Stimulated activated CD8-positive, alpha-beta memory T cell treated with anti-CD3 and anti-CD28 coated beads, Interleukin-12 subunit alpha, Interleukin-12 subunit beta, amount 100 ng/mL, for 4 hours (primary cell): Measurements from ENCODE around the gene HOXD10.

Experiments used
- DNase-seq: peaks from one replicate; pipeline ENCODE4 v3.0.0-alpha.2; 2020; ENCODE audit warnings: low read depth

Gene HOXD10

DNA sequence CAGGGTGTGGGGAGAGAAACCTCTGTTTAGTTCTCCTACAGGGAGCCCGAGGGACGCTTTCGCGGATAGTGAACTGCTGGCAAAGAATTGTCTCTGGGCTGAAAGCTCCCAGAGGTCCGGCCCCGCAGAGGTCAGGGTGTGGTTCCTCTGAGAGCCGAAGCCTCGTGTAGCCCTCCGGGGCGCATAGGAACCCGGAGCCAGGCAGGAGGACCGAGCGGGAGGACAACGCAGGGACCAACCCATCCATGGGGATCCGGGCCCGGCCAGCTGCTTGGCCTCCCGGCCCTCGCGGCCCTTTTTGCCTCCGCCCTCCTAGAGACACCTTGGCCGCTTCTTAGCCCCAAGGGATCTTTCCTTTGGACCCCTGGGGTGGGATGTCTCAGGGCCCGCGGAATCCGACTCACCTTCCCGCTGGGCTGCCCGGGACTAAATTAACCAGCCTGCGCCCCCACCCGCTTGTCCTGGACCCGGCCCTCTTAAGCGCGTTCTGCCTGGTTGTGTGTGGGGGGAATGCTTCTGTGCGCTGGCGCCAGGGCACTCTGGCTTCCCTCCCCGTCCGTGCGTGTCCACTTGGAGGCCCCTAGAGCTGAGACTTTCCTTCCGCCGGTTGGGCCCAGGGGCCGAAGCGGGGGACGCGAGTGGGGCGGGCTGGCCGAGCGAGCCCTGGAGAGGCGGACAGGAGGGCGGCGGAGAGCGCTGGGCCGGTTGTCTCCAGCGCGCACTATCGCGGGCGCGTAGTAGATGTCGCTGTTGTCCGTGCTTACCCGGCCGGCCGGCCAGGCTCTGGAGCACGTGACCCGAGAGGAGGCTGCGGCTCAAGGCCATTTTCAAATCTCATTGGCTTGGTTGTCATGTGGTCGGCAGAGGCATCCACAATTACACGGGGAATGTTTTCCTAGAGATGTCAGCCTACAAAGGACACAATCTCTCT, at the start of gene HOXD10:
Gene HOXD10 (plus strand): TSS at position 896 of the 931 bp plus-strand sequence. CDS start 56 bp downstream, outside the sequence.
- DNase-seq, result no peak

DNA sequence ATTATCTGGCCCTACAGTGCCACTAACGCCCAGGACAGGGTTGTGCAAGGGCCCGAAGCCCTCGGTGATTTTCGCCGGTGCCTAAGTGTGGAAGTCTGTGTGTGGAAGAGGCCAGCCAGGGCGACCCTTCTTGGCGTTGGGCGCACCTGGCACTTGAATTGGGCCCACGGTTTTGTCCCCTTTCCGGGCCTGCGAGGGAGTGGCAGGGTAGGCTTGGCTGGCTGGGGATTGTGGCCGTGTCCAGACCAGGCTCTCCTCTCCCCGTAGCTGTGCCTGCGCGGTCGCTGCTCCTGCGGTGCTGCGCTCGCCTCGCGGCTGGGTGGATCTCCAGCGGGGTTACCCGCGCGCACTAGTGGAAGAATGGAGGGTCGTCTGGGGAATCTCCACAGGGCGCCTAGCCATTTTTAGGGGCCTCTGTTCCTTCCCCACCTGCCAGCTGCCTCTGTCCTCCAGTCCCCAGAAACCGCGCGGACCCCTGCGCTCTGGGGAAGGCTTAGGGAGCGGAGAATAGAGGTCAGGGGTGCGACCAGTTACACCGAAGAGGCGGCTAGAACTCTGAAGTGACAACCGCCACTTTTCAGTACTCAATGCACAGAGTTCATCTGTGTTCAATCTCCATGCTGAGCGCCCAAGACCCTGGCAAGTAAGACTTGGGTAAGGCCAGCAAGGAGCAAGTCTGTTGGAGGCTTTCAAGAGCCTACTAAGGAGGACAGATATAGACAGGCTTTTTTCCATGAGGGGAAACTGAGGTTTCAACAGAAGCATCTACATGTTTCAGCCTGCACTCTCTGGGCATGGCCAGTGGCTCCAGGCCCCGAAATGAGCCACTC, 48.8 kb upstream of the HOXD10 start:
- no peak for DNase-seq

- DNase-seq, result no peak
Measured at GRCh38 chr2:176068419-176068832, 48.2 kb upstream of the HOXD10 start.

DNA sequence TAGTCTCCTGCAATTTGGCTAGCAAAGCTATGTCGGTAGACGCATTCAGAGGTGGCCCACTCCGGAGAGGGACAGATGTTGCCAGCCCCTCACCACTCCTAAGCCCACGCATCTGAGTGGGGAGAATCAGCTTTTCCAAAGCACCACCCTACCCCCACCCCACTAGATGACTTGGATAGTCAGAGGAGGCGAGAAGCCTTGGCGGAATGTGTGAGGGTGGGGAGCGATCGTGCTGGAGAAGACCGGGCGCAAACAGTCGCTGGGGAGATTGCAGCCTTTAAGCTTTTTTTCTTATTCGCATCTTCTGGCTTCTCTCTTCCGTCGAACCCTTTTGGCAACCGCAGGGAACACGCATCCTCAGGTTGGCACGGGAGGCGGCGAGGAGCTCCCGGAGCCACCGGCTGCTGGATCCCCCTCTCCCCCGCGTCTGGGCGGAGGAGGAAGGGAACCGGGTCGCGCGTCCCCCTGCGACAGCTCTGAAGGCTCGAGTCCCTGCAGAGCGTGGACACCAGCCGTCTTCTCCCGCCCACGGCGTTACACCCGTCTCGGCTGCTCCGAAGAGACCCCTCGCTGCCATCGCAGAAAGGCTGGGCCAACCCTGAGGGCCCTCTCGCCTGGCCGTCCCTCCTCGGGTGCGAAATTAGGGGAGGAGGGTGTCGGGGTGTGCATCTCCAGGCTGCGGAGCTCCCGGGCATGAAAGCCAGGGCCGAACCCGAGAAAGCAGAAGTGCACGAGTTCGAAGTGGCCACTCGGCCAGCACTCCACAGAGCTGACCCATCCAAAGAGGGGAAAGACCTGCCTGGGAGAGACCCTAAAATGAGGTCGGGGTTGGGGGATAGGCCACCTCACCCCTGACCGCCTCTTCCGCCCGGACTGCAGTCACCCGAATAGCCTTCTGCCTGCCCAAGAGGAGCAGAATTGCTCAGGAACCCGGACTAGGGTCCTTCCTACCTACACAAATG, 45.0 kb upstream of the HOXD10 start:
- DNase-seq, result no peak

- DNase-seq, result no peak
Measured at GRCh38 chr2:176072292-176072669, 44.3 kb upstream of the HOXD10 start.

- DNase-seq, result no peak
Measured at GRCh38 chr2:176072951-176073904, 43.4 kb upstream of the HOXD10 start.

GRCh38 chr2:176074919-176075425, 41.6 kb upstream of the HOXD10 start:
- DNase-seq, result no peak

DNA sequence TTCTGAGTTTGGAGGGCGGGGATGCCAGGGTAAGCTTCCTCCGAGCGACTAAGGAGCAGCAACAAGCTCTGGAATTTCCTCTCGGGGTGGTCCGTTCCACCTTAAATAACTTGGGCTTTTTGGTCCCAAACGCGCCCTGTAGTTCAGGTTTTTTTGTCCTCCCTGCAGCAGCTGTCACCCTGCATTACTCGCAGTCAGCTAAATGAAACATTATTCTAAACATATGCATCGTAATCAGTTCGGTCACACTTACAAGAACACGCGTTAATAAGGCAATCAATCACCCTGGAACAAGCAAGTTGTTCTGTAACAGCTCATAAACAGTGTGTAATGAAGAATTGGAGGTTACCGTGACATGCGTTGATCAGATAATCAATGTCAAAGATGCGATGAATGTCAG, 41.1 kb upstream of the HOXD10 start:
- DNase-seq, result no peak

GRCh38 chr2:176076063-176076462, 40.5 kb upstream of the HOXD10 start:
- DNase-seq, result no peak

GRCh38 chr2:176076796-176077195, 39.8 kb upstream of the HOXD10 start:
- no peak for DNase-seq

GRCh38 chr2:176078541-176079284, 37.9 kb upstream of the HOXD10 start:
- DNase-seq, result no peak

DNA sequence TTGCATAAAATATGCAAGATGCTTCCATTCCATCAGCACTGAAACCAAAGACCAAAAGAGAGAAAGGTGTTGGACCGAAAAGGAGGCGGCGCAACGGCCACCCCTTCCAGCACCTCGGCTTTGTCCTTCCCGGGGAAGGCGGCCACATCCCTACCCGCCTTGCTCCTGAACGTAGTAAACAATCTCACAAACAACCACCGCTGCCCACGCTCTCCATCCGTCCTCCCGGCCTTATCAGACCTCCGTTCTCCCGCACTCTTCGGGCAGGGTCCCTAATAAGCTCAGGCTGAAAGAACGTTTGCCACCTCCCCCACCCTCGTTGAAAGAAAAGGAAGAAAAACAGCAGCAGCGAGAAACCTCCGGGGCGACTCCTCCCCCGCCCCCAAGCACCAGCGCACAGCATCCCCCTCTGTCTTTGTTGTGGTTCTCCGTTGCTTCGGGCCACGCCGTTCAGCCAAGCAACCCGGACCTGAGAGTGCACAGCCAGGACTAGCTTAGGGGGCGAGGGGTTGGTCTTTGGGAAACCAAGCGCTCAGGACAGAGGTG, 37.2 kb upstream of the HOXD10 start:
- no peak for DNase-seq

DNA sequence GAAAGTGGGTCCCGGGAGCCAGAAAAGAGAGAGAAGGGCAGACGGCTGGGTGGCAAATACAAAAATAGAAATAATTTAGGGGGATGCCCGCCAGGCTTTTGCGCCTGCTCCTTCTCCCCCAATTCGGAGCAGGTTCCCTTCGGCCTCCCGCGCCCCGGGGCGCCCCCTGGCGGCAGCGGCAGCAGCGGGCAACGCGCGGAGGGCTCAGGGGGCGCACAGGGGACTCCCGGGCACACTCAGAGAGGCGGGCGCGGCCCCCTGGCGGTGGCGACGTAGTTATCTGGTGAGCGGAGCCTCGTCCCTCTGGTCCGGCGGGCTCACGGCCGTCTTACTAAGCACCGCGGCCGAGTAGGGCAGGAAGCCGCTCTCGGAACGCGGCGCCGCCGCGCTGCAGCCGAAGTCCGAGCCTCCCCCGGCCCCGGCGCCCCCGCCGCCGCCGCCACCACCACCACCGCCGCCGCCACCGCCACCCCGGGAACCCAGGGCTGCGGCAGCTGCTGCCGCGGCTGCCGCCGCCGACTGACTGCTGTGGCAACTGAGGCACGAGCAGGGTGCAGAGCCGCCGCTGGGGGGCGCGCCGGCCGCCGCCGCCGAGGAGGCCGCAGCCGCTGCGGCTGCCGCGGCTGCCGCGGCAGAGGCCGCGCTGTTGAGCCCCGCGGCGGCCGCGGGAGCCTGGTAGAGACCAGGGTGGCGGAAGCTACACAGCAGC, 36.6 kb upstream of the HOXD10 start:
- DNase-seq, result no peak

DNA sequence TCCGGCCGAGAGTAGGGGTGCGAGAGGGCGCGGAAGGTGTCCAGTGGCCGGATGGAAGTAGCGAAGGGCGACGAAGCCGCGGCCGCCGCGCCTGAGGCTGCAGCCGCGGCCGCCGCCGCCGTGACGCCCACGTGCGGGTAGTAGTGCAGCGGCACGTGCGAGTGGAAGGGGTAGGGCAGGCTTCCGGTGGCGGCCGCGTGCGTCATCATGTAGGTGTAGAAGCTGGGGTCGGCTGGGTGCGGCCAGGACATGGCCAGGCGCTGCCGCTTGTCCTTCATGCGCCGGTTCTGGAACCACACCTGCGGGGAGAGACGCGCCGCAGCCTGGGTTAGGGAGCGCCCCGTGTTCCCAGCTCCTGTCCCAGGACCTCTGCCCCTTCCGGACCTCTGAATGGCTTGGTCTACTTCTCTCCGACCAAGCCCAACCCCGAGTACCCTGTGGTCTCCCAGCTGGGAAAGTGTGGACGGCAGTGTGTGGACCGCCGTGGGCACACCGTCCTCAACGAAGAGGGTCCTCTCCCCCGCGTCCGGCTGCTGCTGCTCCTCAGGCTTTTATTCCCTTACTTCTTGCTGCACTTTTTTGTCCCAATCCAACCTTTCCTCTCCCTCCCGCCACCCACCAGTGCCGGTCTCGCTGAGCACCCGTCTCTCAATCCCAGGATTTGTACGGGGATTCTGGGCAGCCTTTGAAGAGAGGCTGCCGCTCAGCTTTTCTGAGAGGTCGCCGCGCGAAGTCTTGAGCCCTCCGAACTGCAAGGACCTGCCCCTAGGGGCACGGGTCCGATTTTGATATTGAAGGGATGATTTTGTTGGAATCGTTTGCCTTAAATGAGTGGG, 35.8 kb upstream of the HOXD10 start:
- DNase-seq, result no peak

DNA sequence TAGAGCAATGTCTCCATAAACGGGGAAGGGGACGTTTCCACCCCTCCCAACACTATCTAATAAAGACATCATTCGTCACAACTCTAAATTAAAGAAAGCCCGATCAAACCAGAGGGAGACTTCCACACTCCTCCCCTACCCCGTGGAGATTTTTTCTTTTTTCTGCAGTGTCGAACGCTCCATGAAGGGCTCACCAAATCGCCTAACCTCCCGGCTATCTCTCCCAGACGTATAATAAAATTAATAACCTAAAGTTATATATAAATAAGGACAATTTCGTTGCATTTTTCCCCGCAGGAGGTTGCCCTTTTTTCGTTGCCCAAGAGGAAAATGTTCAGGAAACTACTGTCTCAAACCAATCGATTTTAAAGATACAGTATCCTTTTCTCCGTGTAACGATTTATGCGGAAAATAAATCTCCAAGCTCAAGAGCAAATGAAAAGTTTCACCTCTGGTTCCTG, 35.2 kb upstream of the HOXD10 start:
- DNase-seq, result no peak

- DNase-seq, result no peak
Measured at GRCh38 chr2:176081837-176082524, 34.6 kb upstream of the HOXD10 start.

DNA sequence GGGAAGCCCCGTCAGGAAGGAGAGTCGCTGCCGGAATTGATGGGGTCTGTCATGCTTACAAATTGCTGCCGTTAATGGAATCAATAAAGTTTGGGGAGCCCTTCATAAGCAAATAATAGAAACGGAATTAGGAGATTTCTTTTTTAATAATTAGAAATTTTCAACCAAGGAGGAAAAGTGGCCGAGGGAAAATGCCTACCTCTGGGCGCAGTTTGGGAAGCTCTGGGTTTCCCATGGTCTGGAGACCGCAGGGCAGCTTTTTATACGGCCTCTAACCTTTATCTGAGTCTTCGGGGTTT, 34.1 kb upstream of the HOXD10 start:
- no peak for DNase-seq
